ENCODE results near the gene ZSWIM5. TPM values are rescaled to one million over a fixed set of nuclear protein-coding genes. Genes with fewer than 3 reads are reported as not detected.
A peak's percentile ranks its signal among the peaks of the same experiment; 100 is the strongest.

Gene ZSWIM5
- total and polyA plus RNA-seq, 2 donors (not counting 1 experiment from before 2014, with no cell fraction given), result 0.36 to 1.7 TPM

DNA sequence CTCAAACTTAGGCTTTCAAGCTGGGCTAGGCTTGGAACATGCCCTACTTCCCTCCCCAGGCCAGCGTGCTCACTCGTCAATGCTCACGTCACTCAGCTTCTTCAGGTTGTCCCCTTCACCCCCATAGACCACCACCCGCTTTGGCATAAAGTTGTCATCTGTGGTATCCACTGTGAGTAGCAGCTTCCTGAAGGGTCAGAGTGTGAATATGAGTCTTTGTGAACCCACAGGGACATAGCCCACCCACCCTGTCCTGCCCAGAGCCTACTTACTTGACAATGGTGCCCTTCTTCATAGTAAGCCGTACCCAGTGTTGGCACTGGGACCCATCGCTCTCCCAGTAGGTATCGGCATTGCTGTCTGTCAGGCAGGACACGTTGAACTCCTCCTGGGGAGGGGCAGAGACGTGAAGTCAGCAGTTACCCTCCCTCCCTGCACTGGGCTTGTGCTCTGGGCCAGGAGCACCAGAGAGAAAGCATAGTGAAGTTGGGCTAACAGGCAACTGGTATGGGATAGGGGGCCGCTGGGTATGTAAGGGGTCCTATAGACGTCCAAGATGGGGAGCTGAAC, 197.0 kb downstream of the ZSWIM5 start:
- 97% methylated on average over 8 of the region's 11 CpGs for WGBS (ENCODE audit: insufficient coverage)

DNA sequence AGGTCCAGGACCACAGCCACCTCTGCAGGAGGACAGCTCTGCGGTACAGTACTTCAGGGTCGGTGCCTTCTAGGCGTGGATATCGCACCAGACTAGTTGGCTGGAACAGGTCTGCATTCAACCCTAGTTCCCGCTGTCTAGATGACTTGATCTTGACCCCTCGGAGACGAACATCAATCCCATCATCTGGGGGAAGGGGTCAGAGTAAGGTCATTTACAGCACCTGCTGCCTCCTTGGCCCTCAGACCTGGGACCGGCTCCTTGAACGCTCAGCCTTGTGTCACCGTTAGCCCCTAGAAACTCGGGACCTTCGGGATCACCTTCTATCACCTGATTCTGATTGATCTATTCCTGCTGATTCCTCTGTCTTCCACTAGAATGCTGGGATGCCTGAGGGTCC, 197.9 kb downstream of the ZSWIM5 start:
- Histone ChIP-seq H3K4me3 (ENCODE audit: control extremely low read depth in 1 of 5, extremely low read depth in 1 of 5, insufficient read depth in 1 of 5, low read depth in 2 of 5, low read length in 4 of 5) (no peak overlapping the region), H2AFZ (ENCODE audit: insufficient read depth, low read depth, low read length, poor library complexity, severe bottlenecking) (no peak overlapping the region), H3K27me3 (replicated peaks in 1 of 4; ENCODE audit: control extremely low read depth in 1 of 4, control insufficient read depth in 3 of 4, insufficient read depth in 4 of 4, low read length in 3 of 4) (no peaks in the 10 kb centered on the region), H3K4me2 (replicated peaks; ENCODE audit: low read depth, low read length, poor library complexity, severe bottlenecking) (no peak overlapping the region), H3K79me2 (ENCODE audit: control insufficient read depth, insufficient read depth, low read length) (peaks cover 41% of the 10 kb centered on the region), H3K27ac (ENCODE audit: low read length in 2 of 2) (no peak overlapping the region), H4K20me1 (ENCODE audit: control insufficient read depth, insufficient read depth, low read length, poor library complexity, severe bottlenecking) (peaks cover 14% of the 10 kb centered on the region), H3K9me3 (ENCODE audit: control extremely low read depth in 1 of 3, control insufficient read depth in 2 of 3, insufficient read depth in 1 of 3, low read length in 2 of 3) (no peaks in the 10 kb centered on the region), H3K9ac (ENCODE audit: low read length) (no peak overlapping the region), H3K4me1 (ENCODE audit: control insufficient read depth in 2 of 2, insufficient read depth in 2 of 2, low read length in 2 of 2) (peaks cover 31 to 36% of the 10 kb centered on the region in 2 donors), H3K36me3 (replicated peaks in 1 of 2; ENCODE audit: control extremely low read depth in 1 of 2, control insufficient read depth in 1 of 2, extremely low read depth in 1 of 2, insufficient read depth in 2 of 2, low read length in 1 of 2) (peaks cover 2 to 62% of the 10 kb centered on the region in 2 experiments)
- Mint-ChIP-seq H3K27ac (no peak overlapping the region), H3K4me1 (peaks cover 31% of the 10 kb centered on the region), H3K27me3 (no peaks in the 10 kb centered on the region), H3K9me3 (ENCODE audit: insufficient read depth) (no peaks in the 10 kb centered on the region), H3K4me3 (peak overlapping the region; percentile 39)
- CTCF ChIA-PET, result interaction anchor here (1.1 kb wide), 1 partner anchor 295 kb away, joined by 3 read pairs; no protein-coding TSS in a partner anchor
- intact Hi-C loops (cut with micrococcal nuclease), result no loop called here
- POLR2A ChIA-PET, result no interaction called here
- TF ChIP-seq EZH2 (IDR thresholded peaks at IDR 0.05; ENCODE audit: borderline replicate concordance, insufficient read depth, low read depth, low read length, poor library complexity, severe bottlenecking), result no peak
- TF ChIP-seq, protein P1, sequence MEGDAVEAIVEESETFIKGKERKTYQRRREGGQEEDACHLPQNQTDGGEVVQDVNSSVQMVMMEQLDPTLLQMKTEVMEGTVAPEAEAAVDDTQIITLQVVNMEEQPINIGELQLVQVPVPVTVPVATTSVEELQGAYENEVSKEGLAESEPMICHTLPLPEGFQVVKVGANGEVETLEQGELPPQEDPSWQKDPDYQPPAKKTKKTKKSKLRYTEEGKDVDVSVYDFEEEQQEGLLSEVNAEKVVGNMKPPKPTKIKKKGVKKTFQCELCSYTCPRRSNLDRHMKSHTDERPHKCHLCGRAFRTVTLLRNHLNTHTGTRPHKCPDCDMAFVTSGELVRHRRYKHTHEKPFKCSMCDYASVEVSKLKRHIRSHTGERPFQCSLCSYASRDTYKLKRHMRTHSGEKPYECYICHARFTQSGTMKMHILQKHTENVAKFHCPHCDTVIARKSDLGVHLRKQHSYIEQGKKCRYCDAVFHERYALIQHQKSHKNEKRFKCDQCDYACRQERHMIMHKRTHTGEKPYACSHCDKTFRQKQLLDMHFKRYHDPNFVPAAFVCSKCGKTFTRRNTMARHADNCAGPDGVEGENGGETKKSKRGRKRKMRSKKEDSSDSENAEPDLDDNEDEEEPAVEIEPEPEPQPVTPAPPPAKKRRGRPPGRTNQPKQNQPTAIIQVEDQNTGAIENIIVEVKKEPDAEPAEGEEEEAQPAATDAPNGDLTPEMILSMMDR (IDR thresholded peaks at IDR 0.05), result no peak
- WGBS (ENCODE audit: insufficient coverage), result 99% methylated on average over 11 of the region's 12 CpGs
- DNase-seq, result no peak
- no peak for ATAC-seq (ENCODE audit: low read depth)

More for the DNA sequence above, 197.0 kb downstream of the ZSWIM5 start:
- H3K9me3 ChIP-seq (ENCODE audit: control extremely low read depth in 1 of 3, control insufficient read depth in 2 of 3, insufficient read depth in 1 of 3, low read length in 2 of 3), result no peaks in the 10 kb centered on the region
- peaks cover 2 to 57% of the 10 kb centered on the region in 2 experiments for H3K36me3 ChIP-seq (replicated peaks in 1 of 2; ENCODE audit: control extremely low read depth in 1 of 2, control insufficient read depth in 1 of 2, extremely low read depth in 1 of 2, insufficient read depth in 2 of 2, low read length in 1 of 2)
- intact Hi-C loops (cut with micrococcal nuclease), result no loop called here
- Mint-ChIP-seq H3K27me3 (no peaks in the 10 kb centered on the region), H3K27ac (no peak overlapping the region), H3K4me3 (peak overlapping the region; percentile 91), H3K4me1 (peaks cover 37% of the 10 kb centered on the region), H3K9me3 (ENCODE audit: insufficient read depth) (no peaks in the 10 kb centered on the region)
- ATAC-seq (ENCODE audit: low read depth) (no peak), DNase-seq (no peak)
- no peak overlapping the region for H2AFZ ChIP-seq (ENCODE audit: insufficient read depth, low read depth, low read length, poor library complexity, severe bottlenecking)
- H3K4me2 ChIP-seq (replicated peaks; ENCODE audit: low read depth, low read length, poor library complexity, severe bottlenecking), result peak overlapping the region; percentile 99
- POLR2A ChIA-PET, result no interaction called here
- CTCF ChIA-PET, result interaction anchor here (0.5 to 11.9 kb wide), 7 partner anchors 190 to 500 kb away, joined by 3 to 388 read pairs (median 5); partner anchors contain the start of genes PLK3 and TESK2
- no peak overlapping the region for H3K4me3 ChIP-seq (ENCODE audit: control extremely low read depth in 1 of 5, extremely low read depth in 1 of 5, insufficient read depth in 1 of 5, low read depth in 2 of 5, low read length in 4 of 5)
- H3K27ac ChIP-seq (ENCODE audit: low read length in 2 of 2), result no peak overlapping the region
- no peaks in the 10 kb centered on the region for H3K27me3 ChIP-seq (replicated peaks in 1 of 4; ENCODE audit: control extremely low read depth in 1 of 4, control insufficient read depth in 3 of 4, insufficient read depth in 4 of 4, low read length in 3 of 4)
- TF ChIP-seq EZH2 (IDR thresholded peaks at IDR 0.05; ENCODE audit: borderline replicate concordance, insufficient read depth, low read depth, low read length, poor library complexity, severe bottlenecking), result no peak
- TF ChIP-seq, protein P1 (IDR thresholded peaks at IDR 0.05), result no peak
- H3K79me2 ChIP-seq (ENCODE audit: control insufficient read depth, insufficient read depth, low read length), result peaks cover 41% of the 10 kb centered on the region
- H3K4me1 ChIP-seq (ENCODE audit: control insufficient read depth in 2 of 2, insufficient read depth in 2 of 2, low read length in 2 of 2), result peaks cover 31 to 39% of the 10 kb centered on the region in 2 donors
- H4K20me1 ChIP-seq (ENCODE audit: control insufficient read depth, insufficient read depth, low read length, poor library complexity, severe bottlenecking), result peaks cover 14% of the 10 kb centered on the region
- H3K9ac ChIP-seq (ENCODE audit: low read length), result peak overlapping the region; percentile 85
